Gastroesophageal sphincter (tissue), 3 donors: Measurements from ENCODE around the gene UGP2.

ENCODE experiments used
- EP300 ChIP-seq: sonication (generic); formaldehyde crosslinking; IDR thresholded peaks from one replicate; pipeline ENCODE4 v1.6.1; 2017; ENCODE audit warnings: antibody characterized with exemption, mild to moderate bottlenecking
- POLR2A ChIP-seq, 2 donors: fragments of 450-650 bp; IDR thresholded peaks; one replicate each; pipeline ENCODE4 v1.6.1; 2017; ENCODE audit warnings: antibody characterized with exemption in 2 of 2, mild to moderate bottlenecking in 2 of 2, moderate library complexity in 1 of 2
- POLR2AphosphoS5 ChIP-seq: sonication (generic); formaldehyde crosslinking; IDR thresholded peaks from one replicate; pipeline ENCODE4 v1.6.1; 2017; ENCODE audit warnings: antibody characterized with exemption
- TF ChIP-seq, protein P1 (sequence below), 4 experiments: fragments of 200-600 bp in 2 of 4; fragments of 450-650 bp in 2 of 4; sonication (generic) in 1 of 4; IDR thresholded peaks; one replicate each; pipeline ENCODE4 v1.5.1; 2017 to 2019; ENCODE audit warnings: antibody characterized with exemption in 4 of 4, mild to moderate bottlenecking in 2 of 4, moderate library complexity in 2 of 4

DNA sequence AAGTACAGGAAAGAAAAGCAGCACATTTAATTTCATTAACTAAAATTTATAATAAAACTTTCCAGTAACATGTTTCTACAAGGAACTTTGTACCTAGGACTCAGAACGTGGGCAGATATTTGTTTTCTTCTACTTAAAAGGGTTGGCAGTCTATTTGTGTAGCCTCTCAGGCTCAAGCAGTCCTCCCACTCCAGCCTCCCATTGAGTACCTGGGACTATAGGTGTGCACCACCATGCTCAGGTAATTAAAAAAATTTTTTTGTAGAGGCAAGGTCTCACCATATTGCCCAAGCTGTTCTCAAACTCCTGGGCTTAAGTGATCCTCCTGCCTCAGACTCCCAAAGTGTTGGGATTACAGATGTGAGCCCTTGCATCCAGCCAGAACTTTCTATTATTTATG, 36.8 kb downstream of the UGP2 start:
- TF ChIP-seq POLR2AphosphoS5: no peak
- TF ChIP-seq, protein P1, sequence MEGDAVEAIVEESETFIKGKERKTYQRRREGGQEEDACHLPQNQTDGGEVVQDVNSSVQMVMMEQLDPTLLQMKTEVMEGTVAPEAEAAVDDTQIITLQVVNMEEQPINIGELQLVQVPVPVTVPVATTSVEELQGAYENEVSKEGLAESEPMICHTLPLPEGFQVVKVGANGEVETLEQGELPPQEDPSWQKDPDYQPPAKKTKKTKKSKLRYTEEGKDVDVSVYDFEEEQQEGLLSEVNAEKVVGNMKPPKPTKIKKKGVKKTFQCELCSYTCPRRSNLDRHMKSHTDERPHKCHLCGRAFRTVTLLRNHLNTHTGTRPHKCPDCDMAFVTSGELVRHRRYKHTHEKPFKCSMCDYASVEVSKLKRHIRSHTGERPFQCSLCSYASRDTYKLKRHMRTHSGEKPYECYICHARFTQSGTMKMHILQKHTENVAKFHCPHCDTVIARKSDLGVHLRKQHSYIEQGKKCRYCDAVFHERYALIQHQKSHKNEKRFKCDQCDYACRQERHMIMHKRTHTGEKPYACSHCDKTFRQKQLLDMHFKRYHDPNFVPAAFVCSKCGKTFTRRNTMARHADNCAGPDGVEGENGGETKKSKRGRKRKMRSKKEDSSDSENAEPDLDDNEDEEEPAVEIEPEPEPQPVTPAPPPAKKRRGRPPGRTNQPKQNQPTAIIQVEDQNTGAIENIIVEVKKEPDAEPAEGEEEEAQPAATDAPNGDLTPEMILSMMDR (IDR thresholded peaks at IDR 0.05): no peak
- no peak for TF ChIP-seq POLR2A (IDR thresholded peaks at IDR 0.05)
- TF ChIP-seq EP300: no peak
